ENCODE data around the gene WSCD2.

Gene WSCD2

GRCh38 chr12:108129017-108129812 lies at the start of gene WSCD2:
Gene WSCD2 (plus strand): TSS chr12:108129288. CDS start chr12:108195833, 66,545 bp downstream.
- DNase-seq (ENCODE audit: low read depth in 1 of 2, low spot score in 1 of 2) = no peak

DNA sequence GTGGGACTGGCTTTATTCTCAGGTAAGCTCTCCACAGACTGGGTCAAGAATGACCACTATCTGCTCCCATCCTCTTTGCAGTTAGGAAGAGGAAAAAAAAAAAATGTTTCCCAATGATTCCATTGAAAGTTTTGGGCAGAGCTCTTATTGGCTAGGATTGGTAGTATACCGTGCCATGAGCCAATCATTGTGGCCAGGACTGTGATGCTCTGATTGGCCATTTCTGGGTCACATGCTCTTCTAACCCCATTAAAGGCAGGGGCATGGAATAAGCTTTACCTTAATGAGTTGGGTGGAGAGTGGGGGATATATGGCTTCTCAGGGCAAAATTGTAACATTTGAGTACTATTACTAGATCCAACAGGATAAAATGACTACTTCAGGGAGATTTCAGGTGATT lies 49.4 kb upstream of the WSCD2 start:
- no peak for DNase-seq (ENCODE audit: low read depth in 1 of 2, low spot score in 1 of 2)

GRCh38 chr12:108080363-108080762 lies 48.7 kb upstream of the WSCD2 start:
- no peak for DNase-seq (ENCODE audit: low read depth in 1 of 2, low spot score in 1 of 2)

- no peak for DNase-seq (ENCODE audit: low read depth in 1 of 2, low spot score in 1 of 2)
Observed at GRCh38 chr12:108082485-108082884, 46.6 kb upstream of the WSCD2 start.

DNA sequence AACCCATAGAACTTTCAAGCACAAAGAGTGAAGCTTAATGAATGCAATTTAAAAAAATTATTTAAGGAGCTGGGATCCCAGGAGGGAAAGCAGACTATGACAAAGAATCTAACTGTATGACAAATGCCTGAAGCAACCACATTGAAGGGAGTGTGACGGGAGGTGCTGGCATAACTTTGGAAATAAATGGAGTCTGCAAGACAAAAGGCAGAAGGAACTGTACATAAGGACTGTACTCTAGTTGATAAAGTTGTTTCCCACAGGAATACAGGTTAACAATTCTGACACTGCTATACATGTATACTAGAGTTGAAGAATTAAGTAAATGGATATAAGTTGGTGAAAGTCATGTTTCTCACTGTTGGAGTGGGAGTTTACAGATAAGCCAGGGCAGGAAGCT lies 41.2 kb upstream of the WSCD2 start:
- no peak for DNase-seq (ENCODE audit: low read depth in 1 of 2, low spot score in 1 of 2)

DNA sequence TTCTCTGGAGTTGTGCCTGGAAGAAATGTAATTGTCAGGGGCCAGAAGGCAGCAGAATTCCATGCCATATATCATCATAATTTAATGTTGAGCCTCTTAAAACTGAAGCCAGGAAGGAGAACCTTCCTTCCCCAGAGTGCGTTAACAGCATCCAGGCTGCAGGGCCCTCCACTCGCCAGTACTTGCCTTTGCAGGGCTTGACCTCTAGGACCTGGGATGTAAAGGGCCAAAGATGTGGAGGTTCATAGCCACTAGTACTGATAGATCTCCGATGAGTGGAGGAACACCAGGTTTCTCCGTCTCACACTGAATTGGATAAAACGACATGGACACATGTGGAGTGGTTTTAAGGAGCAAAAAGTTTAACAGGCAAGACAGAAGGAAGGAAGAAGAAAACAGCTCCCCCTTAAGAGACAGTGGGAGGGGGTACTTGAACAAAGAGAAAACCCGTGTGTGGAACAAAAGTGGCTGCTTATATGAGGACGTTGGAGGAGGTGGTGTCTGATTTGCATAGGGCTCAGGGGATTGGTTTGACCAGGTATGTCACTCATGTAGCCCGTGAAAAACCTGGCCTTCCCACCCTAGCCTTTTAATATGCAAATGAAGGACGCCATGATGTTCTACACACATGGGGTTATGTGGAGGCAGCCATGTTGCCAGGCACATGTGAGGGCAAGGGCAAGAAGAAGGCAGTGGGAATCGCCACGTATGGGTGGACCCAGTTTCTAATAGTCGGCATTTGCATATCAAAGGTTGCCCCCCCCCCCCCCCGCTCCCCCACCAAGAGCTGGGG lies 38.8 kb upstream of the WSCD2 start:
- DNase-seq (ENCODE audit: low read depth in 1 of 2, low spot score in 1 of 2) = no peak

DNA sequence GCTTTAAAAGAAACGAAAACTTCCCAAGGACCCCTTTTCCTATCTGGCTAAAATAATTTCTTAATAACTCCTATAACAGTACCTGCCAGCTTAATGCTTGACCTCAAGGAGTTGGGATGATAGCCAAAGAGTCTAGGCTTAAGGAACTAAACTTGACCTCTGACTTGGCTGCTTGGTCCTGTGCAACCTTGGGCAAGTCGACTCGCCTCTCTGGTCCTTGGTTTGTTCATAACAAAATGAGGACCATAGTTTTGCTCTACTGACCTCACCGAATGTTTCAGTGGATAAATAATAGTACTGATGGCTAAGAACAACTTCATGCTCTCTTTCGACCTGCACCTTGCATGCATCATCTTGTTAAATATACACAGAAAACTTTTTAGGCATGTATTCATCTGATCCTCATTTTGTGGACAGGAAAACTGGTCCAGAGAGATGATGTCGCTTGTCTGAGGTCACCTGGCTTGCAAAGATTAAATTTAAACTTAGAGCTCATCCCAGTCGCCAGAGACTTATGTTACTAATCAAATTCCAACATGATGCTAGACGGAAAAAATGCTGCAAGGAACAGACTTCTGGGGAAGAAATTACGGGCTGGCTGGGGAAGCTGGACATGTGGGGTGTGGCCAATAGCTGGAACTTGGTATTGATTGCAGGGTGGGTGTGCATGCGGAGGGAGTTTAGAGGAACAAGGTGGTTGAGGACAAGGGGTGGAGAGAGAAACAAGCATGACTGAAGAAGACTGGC lies 38.0 kb upstream of the WSCD2 start:
- DNase-seq (ENCODE audit: low read depth in 1 of 2, low spot score in 1 of 2) = no peak

DNA sequence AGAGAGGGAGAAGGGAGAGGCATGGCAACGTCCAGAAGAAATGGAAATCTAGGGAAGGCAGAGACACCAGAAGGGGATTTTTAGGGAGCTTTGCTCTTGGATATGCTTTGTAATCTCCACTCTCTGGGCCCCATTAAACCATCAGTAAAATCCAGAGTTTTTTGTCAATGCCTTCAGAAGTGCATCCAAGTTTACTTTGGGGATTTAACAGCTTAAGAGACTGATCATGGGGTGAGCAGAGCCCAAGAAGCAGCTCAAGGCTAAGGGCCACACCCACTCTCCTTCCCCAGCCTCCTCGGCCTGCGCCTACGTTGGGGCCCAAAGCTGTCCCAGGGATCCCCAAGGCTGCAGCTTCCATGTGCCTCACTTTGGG lies 37.4 kb upstream of the WSCD2 start:
- no peak for DNase-seq (ENCODE audit: low read depth in 1 of 2, low spot score in 1 of 2)

DNA sequence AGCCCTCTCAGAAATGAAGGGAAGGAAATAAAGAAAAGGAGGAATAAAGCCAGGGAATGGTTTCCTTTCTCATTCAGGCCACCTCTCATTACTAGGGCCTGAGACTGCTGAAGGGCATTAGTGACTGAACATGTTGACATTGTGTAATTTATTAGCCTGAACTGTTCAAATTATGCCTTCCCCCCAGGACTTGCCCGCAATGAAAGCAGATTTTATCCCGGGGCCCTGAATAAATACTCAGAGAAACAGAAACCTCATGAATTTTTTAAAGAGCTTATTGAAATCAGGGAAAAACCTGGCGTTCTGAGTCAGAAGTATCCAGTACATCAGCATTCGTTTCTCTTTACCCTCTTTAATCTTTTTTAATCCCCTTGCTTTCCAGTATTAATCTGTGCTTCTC lies 35.9 kb upstream of the WSCD2 start:
- DNase-seq (ENCODE audit: low read depth in 1 of 2, low spot score in 1 of 2) = no peak

DNA sequence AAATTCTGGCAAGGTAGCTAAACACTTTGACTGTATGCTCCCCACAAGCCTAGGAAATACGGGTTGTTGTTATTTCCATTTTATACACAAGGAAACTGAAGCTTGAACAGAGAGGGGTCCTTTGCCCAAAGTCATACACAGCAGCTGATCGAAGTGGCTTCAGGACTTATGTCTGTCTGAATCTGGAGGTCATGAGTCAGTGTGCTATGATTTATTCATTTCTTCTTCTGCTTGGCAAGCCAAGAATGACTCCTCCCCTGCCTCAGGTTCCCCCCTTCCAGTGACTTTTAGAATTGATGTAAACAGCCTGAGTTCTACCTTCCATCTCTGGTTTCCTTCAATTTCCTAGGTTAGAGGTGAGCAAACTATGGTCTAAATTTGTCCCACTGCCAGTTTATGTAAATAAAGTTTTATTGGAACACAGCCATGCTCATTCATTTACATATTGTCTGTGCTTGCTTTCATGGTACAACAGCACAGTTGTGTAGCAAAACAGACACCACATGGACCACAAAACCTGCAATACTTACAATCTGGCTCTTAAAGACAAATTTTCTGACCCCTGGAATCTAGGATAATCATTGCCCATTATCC lies 34.9 kb upstream of the WSCD2 start:
- no peak for DNase-seq (ENCODE audit: low read depth in 1 of 2, low spot score in 1 of 2)

DNA sequence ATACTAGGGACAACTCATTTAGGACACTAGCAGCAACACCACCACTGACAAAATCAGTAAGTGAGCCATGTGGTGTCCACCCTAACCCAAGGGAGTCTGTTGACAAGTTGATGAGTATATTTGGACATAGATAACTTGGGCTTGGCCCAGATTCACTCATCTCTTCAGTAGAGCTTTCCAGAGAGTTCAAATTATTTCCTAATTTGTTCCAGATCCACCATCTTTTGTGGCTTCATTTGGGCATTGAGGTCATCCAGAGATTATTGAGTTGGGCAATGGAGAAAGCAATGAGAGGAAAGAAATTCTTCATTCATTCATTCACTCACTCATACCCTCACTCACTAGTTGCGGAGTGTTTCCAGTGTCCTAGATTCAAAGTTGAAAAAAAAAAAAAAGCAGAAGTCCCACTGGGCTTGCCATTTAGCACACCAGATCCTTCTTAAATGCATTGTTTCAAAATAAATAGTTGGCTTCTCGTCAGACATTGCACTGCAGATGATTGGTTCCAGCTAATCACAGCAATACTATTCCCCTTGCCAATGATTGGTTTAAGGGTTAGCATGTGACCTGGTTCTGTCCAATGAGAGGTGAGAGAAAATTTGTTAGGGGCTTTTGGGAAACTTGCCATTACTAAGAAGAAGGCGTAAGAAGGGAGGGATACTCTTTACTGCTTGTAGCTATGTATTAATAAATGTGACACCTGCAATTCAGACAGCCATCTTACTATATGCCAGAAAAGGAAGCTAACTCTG lies 31.8 kb upstream of the WSCD2 start:
- no peak for DNase-seq (ENCODE audit: low read depth in 1 of 2, low spot score in 1 of 2)

GRCh38 chr12:108098374-108098773 lies 30.7 kb upstream of the WSCD2 start:
- no peak for DNase-seq (ENCODE audit: low read depth in 1 of 2, low spot score in 1 of 2)

DNA sequence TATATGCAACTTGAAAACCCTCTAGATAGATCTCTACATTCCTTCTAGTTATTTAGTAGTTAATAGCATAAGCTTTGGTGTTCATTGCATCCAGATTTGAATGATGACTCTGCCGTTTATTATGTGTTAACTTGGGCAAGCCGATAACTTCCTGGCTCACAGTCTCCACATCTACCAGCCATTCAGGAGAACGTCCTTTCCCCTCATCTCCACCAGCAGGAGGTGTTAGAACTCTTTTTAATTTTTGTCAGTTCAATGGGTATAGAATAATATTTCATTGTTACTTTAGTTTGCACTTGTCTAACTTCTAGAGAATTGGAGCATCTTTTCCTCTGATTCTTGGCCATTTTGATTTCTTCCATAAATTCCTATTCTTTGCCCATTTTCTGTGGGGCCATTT lies 30.0 kb upstream of the WSCD2 start:
- no peak for DNase-seq (ENCODE audit: low read depth in 1 of 2, low spot score in 1 of 2)

DNA sequence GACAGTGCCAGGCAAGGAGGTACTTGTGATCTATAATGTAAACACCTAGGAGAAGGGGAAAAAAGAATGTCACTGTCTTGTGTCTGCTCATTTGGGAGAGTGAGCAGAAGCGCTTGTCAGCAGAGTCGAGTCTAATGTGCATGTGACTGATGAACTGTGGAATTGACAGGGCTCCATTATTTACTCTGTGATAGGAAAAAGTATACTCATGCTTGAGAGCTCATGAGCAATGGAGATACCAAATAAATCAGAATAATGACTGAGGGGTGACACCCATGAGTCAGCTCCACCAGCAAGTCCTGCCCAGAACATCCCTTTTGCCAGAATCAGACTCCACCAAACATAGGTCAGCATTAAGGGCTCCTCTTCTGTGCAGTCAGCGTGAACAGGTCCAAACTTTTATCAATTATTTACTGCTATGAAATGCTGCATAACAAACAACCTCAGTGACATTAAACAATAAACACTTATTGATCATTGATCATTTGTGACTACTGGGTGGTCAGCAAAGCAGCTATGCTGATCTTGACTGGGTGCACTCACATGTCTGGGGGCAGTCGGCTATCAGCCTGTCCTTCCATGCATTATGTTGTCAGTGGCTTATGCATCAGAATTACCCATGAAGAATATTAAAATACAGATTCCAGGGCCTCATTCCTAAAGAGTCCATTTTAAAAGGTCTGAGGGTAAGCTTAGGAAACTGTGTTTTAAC lies 29.2 kb upstream of the WSCD2 start:
- no peak for DNase-seq (ENCODE audit: low read depth in 1 of 2, low spot score in 1 of 2)

DNA sequence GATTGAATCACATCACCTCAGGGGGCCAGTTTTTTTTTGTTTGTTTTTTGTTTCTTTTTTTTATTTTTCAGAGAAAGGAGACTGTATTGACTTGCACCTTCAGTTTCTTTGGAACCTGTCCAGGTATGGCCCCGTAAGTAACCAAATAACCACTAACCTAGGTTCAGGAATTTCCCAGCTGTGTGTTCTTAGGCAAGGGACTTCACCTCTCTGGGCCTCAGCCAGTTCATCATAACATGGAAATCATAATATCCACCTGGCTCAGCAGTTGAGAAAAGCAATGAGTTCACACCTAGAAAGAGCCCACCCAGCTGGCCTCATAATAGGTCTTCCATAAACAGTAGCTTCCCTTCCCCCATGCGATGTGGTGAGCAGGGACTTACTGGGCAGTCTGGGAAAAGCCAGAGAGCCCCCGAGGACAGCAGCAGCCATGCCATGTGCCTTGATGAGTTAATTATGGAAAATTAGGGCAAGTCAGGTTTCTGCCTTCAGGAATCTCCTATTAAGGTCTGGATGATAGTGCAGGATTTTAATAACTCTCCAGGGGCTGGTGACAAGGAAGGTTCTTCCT lies 27.4 kb upstream of the WSCD2 start:
- no peak for DNase-seq (ENCODE audit: low read depth in 1 of 2, low spot score in 1 of 2)

GRCh38 chr12:108102363-108102762 lies 26.7 kb upstream of the WSCD2 start:
- no peak for DNase-seq (ENCODE audit: low read depth in 1 of 2, low spot score in 1 of 2)

DNA sequence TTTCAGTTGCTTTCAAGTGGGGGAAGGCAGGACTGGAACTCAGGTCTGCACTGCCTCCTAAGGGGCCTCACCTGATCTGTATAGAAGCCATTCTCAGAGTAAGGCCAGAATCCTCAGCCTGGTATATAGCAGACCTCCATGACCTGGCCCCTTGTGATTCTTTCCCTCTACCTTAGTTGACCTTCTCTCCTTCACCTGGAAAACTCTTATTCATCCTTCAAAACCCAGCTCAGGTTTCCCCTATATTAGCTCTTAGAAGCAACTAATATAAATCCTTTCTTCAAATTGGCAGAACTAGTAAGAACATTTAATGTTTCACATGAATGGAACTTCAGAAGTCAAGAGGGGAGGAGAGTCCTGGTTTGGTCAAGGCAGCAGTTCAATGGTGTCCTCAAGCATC lies 26.0 kb upstream of the WSCD2 start:
- no peak for DNase-seq (ENCODE audit: low read depth in 1 of 2, low spot score in 1 of 2)

DNA sequence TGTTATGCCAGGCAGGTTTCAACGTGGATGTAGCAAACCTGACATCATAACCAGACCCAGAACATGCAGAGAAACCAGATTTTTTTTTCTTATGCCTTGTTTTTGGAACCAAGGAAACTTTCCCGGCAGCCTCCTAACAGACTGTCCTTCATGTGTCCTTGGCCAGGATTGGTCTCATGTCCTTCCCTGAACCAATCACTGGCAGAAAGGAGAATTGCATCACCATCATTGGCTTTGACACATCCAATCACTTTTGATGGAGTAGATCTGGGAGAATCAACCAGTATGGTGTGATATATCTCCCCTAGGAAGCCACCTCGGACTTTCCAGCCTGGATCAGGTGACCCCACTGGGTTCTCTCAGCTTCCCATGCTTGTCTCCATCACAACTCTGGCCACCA lies 25.6 kb upstream of the WSCD2 start:
- no peak for DNase-seq (ENCODE audit: low read depth in 1 of 2, low spot score in 1 of 2)

DNA sequence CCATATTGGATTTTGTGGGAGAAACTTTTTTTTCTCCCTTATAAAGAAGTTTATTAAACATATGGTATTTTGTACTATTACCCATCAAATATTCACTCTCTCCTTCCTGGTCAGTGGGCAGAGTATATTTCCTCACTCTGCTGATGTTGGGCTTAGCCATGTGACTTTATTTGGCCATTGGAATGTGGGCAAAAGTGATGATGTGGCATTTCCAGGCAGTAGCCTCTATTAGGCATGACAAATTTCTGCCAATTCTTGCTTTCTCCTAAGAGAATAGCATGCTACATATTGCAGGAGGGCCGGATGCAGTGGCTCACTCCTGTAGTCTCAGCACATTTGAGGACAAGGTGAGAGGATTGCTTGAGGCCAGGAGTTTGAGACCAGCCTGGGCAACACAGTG lies 24.4 kb upstream of the WSCD2 start:
- no peak for DNase-seq (ENCODE audit: low read depth in 1 of 2, low spot score in 1 of 2)

DNA sequence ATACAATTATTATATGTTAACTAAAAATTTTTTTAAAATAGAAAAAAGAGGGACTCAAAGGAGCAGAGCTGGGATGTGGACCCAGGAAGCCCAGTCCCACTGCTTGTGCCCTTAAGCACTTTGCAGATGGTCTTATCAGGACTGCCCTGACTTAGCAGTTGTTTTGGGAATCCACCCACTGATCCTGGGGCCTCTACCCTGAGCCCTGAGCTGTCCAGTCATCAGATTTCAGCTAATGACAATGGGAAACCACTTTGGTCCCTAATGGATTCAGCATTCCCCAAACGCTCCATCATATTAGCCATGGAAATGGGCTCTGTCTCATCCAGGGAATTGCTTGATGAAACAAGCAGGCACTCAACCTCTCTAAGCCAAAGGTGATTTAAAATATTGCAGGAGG lies 22.5 kb upstream of the WSCD2 start:
- no peak for DNase-seq (ENCODE audit: low read depth in 1 of 2, low spot score in 1 of 2)

Measured in activated T-helper 1 cell treated with anti-CD3 and anti-CD28 coated beads, Interleukin-2, amount 50 U/mL, for 16 hours (primary cell).